ENCODE measurements around the gene ZNF165. TPM values are rescaled to one million over a fixed set of nuclear protein-coding genes. Genes with fewer than 3 reads are reported as not detected.

The ZNF165 gene
- total and polyA plus RNA-seq, 12 donors = 0.56 to 3.9 (median 0.97) TPM

DNA sequence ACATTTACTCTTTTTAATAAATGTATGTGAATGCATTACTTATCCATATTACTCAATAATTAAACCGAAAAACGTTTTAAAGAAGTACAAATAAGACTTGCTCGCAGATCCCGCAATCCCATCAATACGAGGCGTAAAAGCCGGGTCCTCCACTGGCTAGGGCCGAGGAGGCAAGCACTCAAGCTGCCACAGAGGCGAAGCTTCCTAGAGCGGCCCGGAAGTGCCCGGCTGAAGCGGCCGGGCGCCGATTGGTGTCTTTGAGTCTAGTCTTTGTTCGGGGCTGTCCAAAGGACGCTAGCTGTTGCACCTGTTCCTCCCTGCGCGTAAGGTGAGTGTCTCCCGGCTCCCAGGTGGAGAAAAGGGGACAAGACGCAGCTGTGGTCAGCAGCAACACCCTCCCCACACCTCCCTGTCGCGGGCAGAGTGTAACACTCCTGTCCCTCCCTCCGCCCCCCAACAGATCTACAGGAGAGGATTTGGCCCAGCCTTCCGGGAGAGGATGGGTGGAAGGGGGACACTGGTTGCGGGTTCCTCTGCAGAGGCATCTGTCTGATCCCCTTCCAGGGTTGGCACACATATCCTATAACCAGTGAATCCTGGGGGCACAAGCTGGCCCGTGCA, 44.1 kb downstream of the ZNF165 start, which contains the start of gene ZSCAN16:
ZSCAN16 (plus strand) TSS at position 260 of the 621 bp plus-strand sequence. CDS start 835 bp downstream, outside the sequence.
- peak within 1 kb of the TSS; percentile 38 to 68 (median 52) for H3K4me3 ChIP-seq
- TF ChIP-seq, protein P1, sequence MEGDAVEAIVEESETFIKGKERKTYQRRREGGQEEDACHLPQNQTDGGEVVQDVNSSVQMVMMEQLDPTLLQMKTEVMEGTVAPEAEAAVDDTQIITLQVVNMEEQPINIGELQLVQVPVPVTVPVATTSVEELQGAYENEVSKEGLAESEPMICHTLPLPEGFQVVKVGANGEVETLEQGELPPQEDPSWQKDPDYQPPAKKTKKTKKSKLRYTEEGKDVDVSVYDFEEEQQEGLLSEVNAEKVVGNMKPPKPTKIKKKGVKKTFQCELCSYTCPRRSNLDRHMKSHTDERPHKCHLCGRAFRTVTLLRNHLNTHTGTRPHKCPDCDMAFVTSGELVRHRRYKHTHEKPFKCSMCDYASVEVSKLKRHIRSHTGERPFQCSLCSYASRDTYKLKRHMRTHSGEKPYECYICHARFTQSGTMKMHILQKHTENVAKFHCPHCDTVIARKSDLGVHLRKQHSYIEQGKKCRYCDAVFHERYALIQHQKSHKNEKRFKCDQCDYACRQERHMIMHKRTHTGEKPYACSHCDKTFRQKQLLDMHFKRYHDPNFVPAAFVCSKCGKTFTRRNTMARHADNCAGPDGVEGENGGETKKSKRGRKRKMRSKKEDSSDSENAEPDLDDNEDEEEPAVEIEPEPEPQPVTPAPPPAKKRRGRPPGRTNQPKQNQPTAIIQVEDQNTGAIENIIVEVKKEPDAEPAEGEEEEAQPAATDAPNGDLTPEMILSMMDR (IDR thresholded peaks at IDR 0.05) = no peak
- peak in 1 of 2 donors; percentile 28 for TF ChIP-seq POLR2A (IDR thresholded peaks at IDR 0.05)
- peak within 1 kb of the TSS in 4 of 5 donors; percentile 22 to 83 (median 48) for H3K27ac ChIP-seq
- no peaks in the 10 kb centered on the region for H3K9me3 ChIP-seq (replicated peaks in 1 of 3)
- 0 to 4% (median 2%) methylated on average over 9 to 28 of the region's 28 CpGs for WGBS, 4 donors
- DNase-seq = peak; percentile 77 to 87 (median 79)
- H3K4me1 ChIP-seq (replicated peaks in 1 of 2) = peaks cover 4 to 18% of the 10 kb centered on the region in 2 donors
- intact Hi-C loops (cut with DNase I) = no loop called here
- no peaks in the 10 kb centered on the region for H3K27me3 ChIP-seq
- H3K36me3 ChIP-seq (replicated peaks in 1 of 2) = peaks cover 0 to 19% of the 10 kb centered on the region in 2 donors

DNA sequence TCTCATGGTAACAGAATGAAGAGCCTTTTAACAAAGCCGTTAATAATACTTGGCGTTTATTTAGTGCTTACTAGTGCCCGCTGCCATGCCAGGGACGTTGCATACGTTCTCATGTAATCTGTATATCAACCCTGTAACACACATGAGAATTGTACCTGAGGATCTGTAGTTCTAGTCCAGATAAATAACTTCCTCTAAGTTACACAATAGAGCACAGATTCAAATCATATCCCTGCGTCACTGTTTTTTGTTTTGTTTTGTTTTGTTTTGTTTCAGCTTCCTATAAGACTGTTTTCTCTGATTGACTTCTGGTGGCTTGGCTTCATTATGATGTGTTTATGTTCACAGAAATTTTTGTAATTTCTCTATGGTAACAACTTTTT, 44.6 kb downstream of the ZNF165 start:
- peak overlapping the region; percentile 38 to 68 (median 52) for H3K4me3 ChIP-seq
- no peaks in the 10 kb centered on the region for H3K9me3 ChIP-seq (replicated peaks in 1 of 3)
- intact Hi-C loops (cut with DNase I) = no loop called here
- 8 to 15% (median 12%) methylated on average over 6 of the region's 6 CpGs for WGBS, 4 donors
- no peak for DNase-seq
- no peaks in the 10 kb centered on the region for H3K27me3 ChIP-seq
- no peak for TF ChIP-seq POLR2A (IDR thresholded peaks at IDR 0.05)
- TF ChIP-seq, protein P1 (IDR thresholded peaks at IDR 0.05) = no peak
- peaks cover 0 to 17% of the 10 kb centered on the region in 2 donors for H3K36me3 ChIP-seq (replicated peaks in 1 of 2)
- H3K4me1 ChIP-seq (replicated peaks in 1 of 2) = peaks cover 4 to 18% of the 10 kb centered on the region in 2 donors
- H3K27ac ChIP-seq = peak overlapping the region in 2 of 5 donors; percentile 48 to 83

DNA sequence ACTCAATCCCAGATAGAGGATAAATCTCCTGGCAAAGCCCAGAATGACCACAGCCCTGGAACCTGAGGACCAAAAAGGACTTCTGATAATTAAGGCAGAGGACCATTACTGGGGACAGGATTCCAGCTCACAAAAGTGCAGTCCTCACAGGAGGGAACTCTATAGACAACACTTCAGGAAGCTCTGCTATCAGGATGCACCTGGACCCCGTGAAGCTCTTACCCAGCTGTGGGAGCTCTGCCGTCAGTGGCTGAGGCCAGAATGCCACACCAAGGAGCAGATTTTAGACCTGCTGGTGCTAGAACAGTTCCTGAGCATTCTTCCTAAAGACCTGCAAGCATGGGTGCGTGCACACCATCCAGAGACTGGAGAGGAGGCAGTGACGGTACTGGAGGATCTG, 45.0 kb downstream of the ZNF165 start:
- Histone ChIP-seq H3K4me3 (no peak overlapping the region), H3K27me3 (no peaks in the 10 kb centered on the region), H3K9me3 (replicated peaks in 1 of 3) (no peaks in the 10 kb centered on the region), H3K36me3 (replicated peaks in 1 of 2) (peaks cover 0 to 13% of the 10 kb centered on the region in 2 donors), H3K4me1 (replicated peaks in 1 of 2) (peaks cover 4 to 18% of the 10 kb centered on the region in 2 donors), H3K27ac (no peak overlapping the region)
- intact Hi-C loops (cut with DNase I) = no loop called here
- DNase-seq = no peak
- TF ChIP-seq, protein P1 (IDR thresholded peaks at IDR 0.05) = no peak
- no peak for TF ChIP-seq POLR2A (IDR thresholded peaks at IDR 0.05)
- WGBS, 4 donors = 74 to 83% (median 78%) methylated on average over 3 to 4 of the region's 4 CpGs

DNA sequence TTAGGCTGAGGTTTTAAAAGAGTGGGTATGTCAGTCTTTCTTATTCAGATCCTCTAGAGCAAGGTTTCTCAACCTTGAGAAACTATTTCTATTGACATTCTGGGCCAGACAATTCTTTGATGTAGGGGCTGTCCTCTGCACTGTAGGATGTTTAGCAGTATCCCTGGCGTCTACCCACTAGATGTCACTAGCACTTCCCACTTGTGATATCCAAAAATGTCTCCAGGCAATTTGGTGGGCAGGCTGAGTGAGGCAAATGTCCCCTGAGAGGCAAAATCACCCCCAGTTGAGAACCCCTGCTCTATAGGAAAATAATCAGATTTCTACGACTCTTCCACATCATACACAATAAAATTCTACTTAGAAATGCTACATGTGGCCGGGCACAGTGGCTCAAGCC, 53.6 kb downstream of the ZNF165 start:
- H3K36me3 ChIP-seq (replicated peaks in 1 of 2) = peaks cover 0 to 6% of the 10 kb centered on the region in 2 donors
- H3K4me1 ChIP-seq (replicated peaks in 1 of 2) = peaks cover 5 to 31% of the 10 kb centered on the region in 2 donors
- TF ChIP-seq POLR2A (IDR thresholded peaks at IDR 0.05) = no peak
- TF ChIP-seq, protein P1 (IDR thresholded peaks at IDR 0.05) = peak in 3 of 6 experiments; percentile 25 to 30 (median 29)
- DNase-seq = peak in 3 of 7 donors; percentile 22 to 25 (median 23)
- H3K4me3 ChIP-seq = no peak overlapping the region
- H3K27ac ChIP-seq = peak overlapping the region in 2 of 5 donors; percentile 8 to 15
- 46 to 58% (median 52%) methylated on average over 3 of the region's 3 CpGs for WGBS, 4 donors
- H3K9me3 ChIP-seq (replicated peaks in 1 of 3) = no peaks in the 10 kb centered on the region
- no peaks in the 10 kb centered on the region for H3K27me3 ChIP-seq
- intact Hi-C loops (cut with DNase I) = loop anchor here (5.0 to 10.0 kb wide), 2 partner anchors 221 to 223 kb away; no protein-coding TSS in a partner anchor

All from adrenal gland (tissue), 12 donors.